ENCODE results near the gene RIC3.

Gene RIC3

GRCh38 chr11:8138526-8138925, 30.3 kb downstream of the RIC3 start:
- no peak overlapping the region for H3K9ac ChIP-seq (ENCODE audit: low read length)
- no peaks in the 10 kb centered on the region for H4K20me1 ChIP-seq (ENCODE audit: low read depth, low read length)
- no peaks in the 10 kb centered on the region for H3F3A ChIP-seq (ENCODE audit: insufficient read depth)
- H3K27ac ChIP-seq (ENCODE audit: low read depth, low read length) = no peak overlapping the region
- TF ChIP-seq, protein P1, sequence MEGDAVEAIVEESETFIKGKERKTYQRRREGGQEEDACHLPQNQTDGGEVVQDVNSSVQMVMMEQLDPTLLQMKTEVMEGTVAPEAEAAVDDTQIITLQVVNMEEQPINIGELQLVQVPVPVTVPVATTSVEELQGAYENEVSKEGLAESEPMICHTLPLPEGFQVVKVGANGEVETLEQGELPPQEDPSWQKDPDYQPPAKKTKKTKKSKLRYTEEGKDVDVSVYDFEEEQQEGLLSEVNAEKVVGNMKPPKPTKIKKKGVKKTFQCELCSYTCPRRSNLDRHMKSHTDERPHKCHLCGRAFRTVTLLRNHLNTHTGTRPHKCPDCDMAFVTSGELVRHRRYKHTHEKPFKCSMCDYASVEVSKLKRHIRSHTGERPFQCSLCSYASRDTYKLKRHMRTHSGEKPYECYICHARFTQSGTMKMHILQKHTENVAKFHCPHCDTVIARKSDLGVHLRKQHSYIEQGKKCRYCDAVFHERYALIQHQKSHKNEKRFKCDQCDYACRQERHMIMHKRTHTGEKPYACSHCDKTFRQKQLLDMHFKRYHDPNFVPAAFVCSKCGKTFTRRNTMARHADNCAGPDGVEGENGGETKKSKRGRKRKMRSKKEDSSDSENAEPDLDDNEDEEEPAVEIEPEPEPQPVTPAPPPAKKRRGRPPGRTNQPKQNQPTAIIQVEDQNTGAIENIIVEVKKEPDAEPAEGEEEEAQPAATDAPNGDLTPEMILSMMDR (IDR thresholded peaks at IDR 0.05; ENCODE audit: insufficient read depth, low read length, poor library complexity, severe bottlenecking) = no peak
- TF ChIP-seq EZH2phosphoT487 (conservative IDR thresholded peaks at IDR 0.05; ENCODE audit: low read length) = no peak
- no peak overlapping the region for H2AFZ ChIP-seq (ENCODE audit: low read depth, low read length, severe bottlenecking)
- no peak overlapping the region for H3K4me3 ChIP-seq (ENCODE audit: insufficient read depth, low read length, poor library complexity, severe bottlenecking)
- H3K4me2 ChIP-seq (ENCODE audit: low read depth, low read length, poor library complexity, severe bottlenecking) = no peak overlapping the region
- no peaks in the 10 kb centered on the region for H3K36me3 ChIP-seq (ENCODE audit: low read length)
- no peaks in the 10 kb centered on the region for H3K79me2 ChIP-seq (ENCODE audit: insufficient read depth, low read length)
- H3K27me3 ChIP-seq (ENCODE audit: low read length) = no peaks in the 10 kb centered on the region
- H3K9me3 ChIP-seq (ENCODE audit: insufficient read depth, low read length) = no peaks in the 10 kb centered on the region
- H3K9me2 ChIP-seq (replicated peaks; ENCODE audit: insufficient read depth, low read length) = no peaks in the 10 kb centered on the region

- no peak overlapping the region for H3K9ac ChIP-seq (ENCODE audit: low read length)
- H3K9me3 ChIP-seq (ENCODE audit: insufficient read depth, low read length) = no peaks in the 10 kb centered on the region
- H4K20me1 ChIP-seq (ENCODE audit: low read depth, low read length) = no peaks in the 10 kb centered on the region
- H3K9me2 ChIP-seq (replicated peaks; ENCODE audit: insufficient read depth, low read length) = no peaks in the 10 kb centered on the region
- TF ChIP-seq EZH2phosphoT487 (conservative IDR thresholded peaks at IDR 0.05; ENCODE audit: low read length) = no peak
- TF ChIP-seq, protein P1 (IDR thresholded peaks at IDR 0.05; ENCODE audit: insufficient read depth, low read length, poor library complexity, severe bottlenecking) = no peak
- no peaks in the 10 kb centered on the region for H3F3A ChIP-seq (ENCODE audit: insufficient read depth)
- H2AFZ ChIP-seq (ENCODE audit: low read depth, low read length, severe bottlenecking) = no peak overlapping the region
- H3K27me3 ChIP-seq (ENCODE audit: low read length) = peaks cover 4% of the 10 kb centered on the region; the same call in 1 of the 2 replicates
- no peaks in the 10 kb centered on the region for H3K36me3 ChIP-seq (ENCODE audit: low read length)
- H3K4me2 ChIP-seq (ENCODE audit: low read depth, low read length, poor library complexity, severe bottlenecking) = no peak overlapping the region
- H3K27ac ChIP-seq (ENCODE audit: low read depth, low read length) = no peak overlapping the region
- no peaks in the 10 kb centered on the region for H3K79me2 ChIP-seq (ENCODE audit: insufficient read depth, low read length)
- no peak overlapping the region for H3K4me3 ChIP-seq (ENCODE audit: insufficient read depth, low read length, poor library complexity, severe bottlenecking)
Observed at GRCh38 chr11:8127447-8127846, 41.4 kb downstream of the RIC3 start.

DNA sequence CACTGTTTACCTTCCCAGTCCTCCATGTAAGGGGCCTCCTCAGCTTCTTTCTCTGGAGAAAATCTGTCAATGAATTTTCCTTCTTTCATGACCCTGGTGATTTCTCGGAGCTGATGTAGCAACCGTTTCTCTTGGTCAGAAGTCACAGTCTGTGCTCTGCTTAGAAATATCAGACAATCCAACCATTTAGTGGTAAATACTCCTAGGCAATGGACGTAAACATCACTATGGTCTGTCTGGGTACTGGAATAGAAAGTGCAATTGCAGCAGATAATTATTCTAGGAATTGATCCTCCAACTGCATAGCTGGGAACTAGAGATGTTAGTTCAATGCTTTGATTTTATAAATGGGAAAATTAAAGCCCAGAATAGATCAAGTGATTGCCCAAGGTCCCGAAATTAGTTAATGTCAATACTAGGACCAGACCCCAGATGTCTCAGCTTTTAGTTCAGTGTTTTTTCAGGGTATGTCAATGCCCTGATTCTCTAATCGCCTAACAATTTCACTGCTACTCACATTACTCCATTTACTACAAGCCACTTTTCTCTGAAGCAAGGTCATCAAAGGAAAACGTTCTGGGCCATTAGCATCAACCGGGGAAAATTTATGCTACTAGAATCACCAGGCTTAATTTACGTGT, 42.1 kb downstream of the RIC3 start:
- H3K9me3 ChIP-seq (ENCODE audit: insufficient read depth, low read length) = no peaks in the 10 kb centered on the region
- H2AFZ ChIP-seq (ENCODE audit: low read depth, low read length, severe bottlenecking) = no peak overlapping the region
- TF ChIP-seq EZH2phosphoT487 (conservative IDR thresholded peaks at IDR 0.05; ENCODE audit: low read length) = no peak
- TF ChIP-seq, protein P1 (IDR thresholded peaks at IDR 0.05; ENCODE audit: insufficient read depth, low read length, poor library complexity, severe bottlenecking) = no peak
- no peaks in the 10 kb centered on the region for H3F3A ChIP-seq (ENCODE audit: insufficient read depth)
- H3K27me3 ChIP-seq (ENCODE audit: low read length) = peaks cover 4% of the 10 kb centered on the region; the same call in 1 of the 2 replicates
- no peak overlapping the region for H3K4me2 ChIP-seq (ENCODE audit: low read depth, low read length, poor library complexity, severe bottlenecking)
- H3K27ac ChIP-seq (ENCODE audit: low read depth, low read length) = no peak overlapping the region
- H3K4me3 ChIP-seq (ENCODE audit: insufficient read depth, low read length, poor library complexity, severe bottlenecking) = no peak overlapping the region
- no peaks in the 10 kb centered on the region for H4K20me1 ChIP-seq (ENCODE audit: low read depth, low read length)
- H3K36me3 ChIP-seq (ENCODE audit: low read length) = no peaks in the 10 kb centered on the region
- H3K9ac ChIP-seq (ENCODE audit: low read length) = no peak overlapping the region
- no peaks in the 10 kb centered on the region for H3K79me2 ChIP-seq (ENCODE audit: insufficient read depth, low read length)
- no peaks in the 10 kb centered on the region for H3K9me2 ChIP-seq (replicated peaks; ENCODE audit: insufficient read depth, low read length)
